Activated naive CD4-positive, alpha-beta T cell (primary cell): Measurements from ENCODE around the gene EXTL1.

Experiments used
- DNase-seq, 4 experiments: peaks; one replicate each; lab custom pipeline; 2025; lab: John Stamatoyannopoulos, UW

EXTL1 gene

GRCh38 chr1:26070963-26071342, 49.4 kb downstream of the EXTL1 start:
- no peak for DNase-seq

- no peak for DNase-seq
Measured at GRCh38 chr1:26072305-26072704, 50.7 kb downstream of the EXTL1 start.

GRCh38 chr1:26075421-26076144, 54.0 kb downstream of the EXTL1 start:
- DNase-seq, result no peak

GRCh38 chr1:26077524-26077923, 55.9 kb downstream of the EXTL1 start:
- DNase-seq, result no peak

- DNase-seq, result no peak
Measured at GRCh38 chr1:26078286-26079177, 57.0 kb downstream of the EXTL1 start.

GRCh38 chr1:26079178-26079563, 57.6 kb downstream of the EXTL1 start:
- no peak for DNase-seq

GRCh38 chr1:26079960-26080814, 58.6 kb downstream of the EXTL1 start:
- no peak for DNase-seq

GRCh38 chr1:26081267-26082019, 59.9 kb downstream of the EXTL1 start:
- no peak for DNase-seq

- no peak for DNase-seq
Measured at GRCh38 chr1:26082020-26082350, 60.4 kb downstream of the EXTL1 start.

- no peak for DNase-seq
Measured at GRCh38 chr1:26083208-26083607, 61.6 kb downstream of the EXTL1 start.

GRCh38 chr1:26084091-26084561, 62.6 kb downstream of the EXTL1 start:
- DNase-seq, result no peak

GRCh38 chr1:26084844-26085243, 63.3 kb downstream of the EXTL1 start:
- no peak for DNase-seq
